Liver (tissue), 3 donors: ENCODE measurements around the gene LRRC10.

Experiments
- ATF3 ChIP-seq: IDR thresholded peaks from 2 replicates; pipeline ENCODE4 v1.6.1; 2016; ENCODE audit warnings: antibody characterized with exemption
- EGR1 ChIP-seq, 2 donors: IDR thresholded peaks; 2 replicates each; pipeline ENCODE4 v1.6.1; 2016 to 2018; ENCODE audit warnings: antibody characterized with exemption in 2 of 2, low read depth in 2 of 2
- GABPA ChIP-seq, 2 donors: IDR thresholded peaks in 1 of 2; conservative IDR thresholded peaks in 1 of 2; 2 replicates each; pipeline ENCODE4 v1.6.1; 2016; ENCODE audit warnings: antibody characterized with exemption in 2 of 2, mild to moderate bottlenecking in 1 of 2, moderate library complexity in 1 of 2
- HNF4G ChIP-seq: IDR thresholded peaks from 2 replicates; pipeline ENCODE4 v1.6.1; 2016; ENCODE audit warnings: antibody characterized with exemption
- JUND ChIP-seq, 2 donors: IDR thresholded peaks; 2 replicates each; pipeline ENCODE4 v1.6.1; 2016; ENCODE audit warnings: antibody characterized with exemption in 2 of 2
- NR2F2 ChIP-seq: IDR thresholded peaks from 2 replicates; pipeline ENCODE4 v1.6.1; 2016; ENCODE audit warnings: antibody characterized with exemption
- RAD21 ChIP-seq, 2 donors: IDR thresholded peaks; 2 replicates each; pipeline ENCODE4 v1.6.1; 2016; ENCODE audit warnings: antibody characterized with exemption in 2 of 2, mild to moderate bottlenecking in 2 of 2
- REST ChIP-seq: IDR thresholded peaks from 2 replicates; pipeline ENCODE4 v1.6.1; 2016; ENCODE audit warnings: antibody characterized with exemption, mild to moderate bottlenecking
- RXRA ChIP-seq, 2 donors: IDR thresholded peaks; 2 replicates each; pipeline ENCODE4 v1.6.1; 2017 to 2018; ENCODE audit warnings: antibody characterized with exemption in 2 of 2, mild to moderate bottlenecking in 1 of 2
- SP1 ChIP-seq: IDR thresholded peaks from 2 replicates; pipeline ENCODE4 v1.6.1; 2018; ENCODE audit warnings: antibody characterized with exemption, mild to moderate bottlenecking
- TAF1 ChIP-seq: conservative IDR thresholded peaks from 2 replicates; pipeline ENCODE4 v1.6.1; 2016; ENCODE audit warnings: antibody characterized with exemption, mild to moderate bottlenecking
- YY1 ChIP-seq: IDR thresholded peaks from 2 replicates; pipeline ENCODE4 v1.6.1; 2016; ENCODE audit warnings: antibody characterized with exemption, mild to moderate bottlenecking
- TF ChIP-seq, protein P1 (sequence below): fragments of 150-350 bp; IDR thresholded peaks from 2 replicates; pipeline ENCODE4 v1.5.1; 2017; ENCODE audit warnings: improper control_type of control experiment, low read depth, low read length; ENCODE audit not compliant: missing input control
- TF ChIP-seq, protein P2 (sequence below): IDR thresholded peaks from 2 replicates; pipeline ENCODE4 v1.6.1; 2016; ENCODE audit warnings: antibody characterized with exemption
- donor health status: healthy.
- donor health status: healthy.

DNA sequence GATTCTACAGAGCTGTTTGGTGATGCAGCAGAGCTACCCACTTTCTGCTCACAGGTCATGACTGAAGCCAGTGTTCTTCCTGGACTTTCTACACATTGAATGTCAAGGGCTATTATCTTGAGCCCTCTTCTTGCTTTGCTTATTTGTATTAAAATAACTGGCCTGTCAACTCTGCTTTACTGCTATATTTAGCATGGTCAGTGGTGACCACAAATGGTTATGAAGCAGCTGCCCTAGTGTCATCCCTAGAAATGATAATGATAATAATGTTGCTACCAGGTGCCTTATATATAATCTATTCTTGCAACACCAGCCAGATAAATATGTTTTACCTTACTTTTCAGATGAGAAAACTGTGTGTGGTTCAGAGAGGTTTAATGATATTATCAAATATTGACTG is 2.6 kb upstream of the LRRC10 start:
- TF ChIP-seq, protein P1, sequence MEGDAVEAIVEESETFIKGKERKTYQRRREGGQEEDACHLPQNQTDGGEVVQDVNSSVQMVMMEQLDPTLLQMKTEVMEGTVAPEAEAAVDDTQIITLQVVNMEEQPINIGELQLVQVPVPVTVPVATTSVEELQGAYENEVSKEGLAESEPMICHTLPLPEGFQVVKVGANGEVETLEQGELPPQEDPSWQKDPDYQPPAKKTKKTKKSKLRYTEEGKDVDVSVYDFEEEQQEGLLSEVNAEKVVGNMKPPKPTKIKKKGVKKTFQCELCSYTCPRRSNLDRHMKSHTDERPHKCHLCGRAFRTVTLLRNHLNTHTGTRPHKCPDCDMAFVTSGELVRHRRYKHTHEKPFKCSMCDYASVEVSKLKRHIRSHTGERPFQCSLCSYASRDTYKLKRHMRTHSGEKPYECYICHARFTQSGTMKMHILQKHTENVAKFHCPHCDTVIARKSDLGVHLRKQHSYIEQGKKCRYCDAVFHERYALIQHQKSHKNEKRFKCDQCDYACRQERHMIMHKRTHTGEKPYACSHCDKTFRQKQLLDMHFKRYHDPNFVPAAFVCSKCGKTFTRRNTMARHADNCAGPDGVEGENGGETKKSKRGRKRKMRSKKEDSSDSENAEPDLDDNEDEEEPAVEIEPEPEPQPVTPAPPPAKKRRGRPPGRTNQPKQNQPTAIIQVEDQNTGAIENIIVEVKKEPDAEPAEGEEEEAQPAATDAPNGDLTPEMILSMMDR = no peak
- TF ChIP-seq GABPA (IDR thresholded peaks at IDR 0.05 in 1 of 2, conservative IDR thresholded peaks at IDR 0.05 in 1 of 2) (no peak), YY1 (no peak), SP1 (no peak), TAF1 (no peak), RAD21 (IDR thresholded peaks at IDR 0.05) (no peak), JUND (IDR thresholded peaks at IDR 0.05) (no peak), REST (no peak), NR2F2 (no peak), ATF3 (no peak), EGR1 (IDR thresholded peaks at IDR 0.05; ENCODE audit: low read depth in 2 of 2) (no peak), HNF4G (no peak), RXRA (IDR thresholded peaks at IDR 0.05) (no peak)
- TF ChIP-seq, protein P2, sequence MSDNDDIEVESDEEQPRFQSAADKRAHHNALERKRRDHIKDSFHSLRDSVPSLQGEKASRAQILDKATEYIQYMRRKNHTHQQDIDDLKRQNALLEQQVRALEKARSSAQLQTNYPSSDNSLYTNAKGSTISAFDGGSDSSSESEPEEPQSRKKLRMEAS = no peak
